GM21576 (cell line): ENCODE results near the gene IRAK2.

Experiments used
- ATAC-seq: cut with Tn5 transposase; IDR thresholded peaks from one replicate; pipeline ENCODE4 v1.9.1; 2021; ENCODE audit warnings: mild to moderate bottlenecking, moderate library complexity; ENCODE audit not compliant: unreplicated experiment

IRAK2 gene

GRCh38 chr3:10187944-10188343, 23.2 kb downstream of the IRAK2 start:
- ATAC-seq: no peak

- no peak for ATAC-seq
These were observed 24.3 kb downstream of the IRAK2 start for GRCh38 chr3:10188804-10189556.

GRCh38 chr3:10189557-10190354, 25.0 kb downstream of the IRAK2 start:
- ATAC-seq: no peak

GRCh38 chr3:10192953-10193691, 28.4 kb downstream of the IRAK2 start:
- ATAC-seq: peak; percentile 42

- ATAC-seq: no peak
These were observed 29.1 kb downstream of the IRAK2 start for GRCh38 chr3:10193692-10194327.

- ATAC-seq: peak; percentile 25
These were observed 29.8 kb downstream of the IRAK2 start for GRCh38 chr3:10194328-10195071.

- no peak for ATAC-seq
These were observed 30.8 kb downstream of the IRAK2 start for GRCh38 chr3:10195366-10196089.

GRCh38 chr3:10196389-10197052, 31.8 kb downstream of the IRAK2 start:
- ATAC-seq: no peak

GRCh38 chr3:10198226-10198625, 33.5 kb downstream of the IRAK2 start:
- ATAC-seq: no peak

- ATAC-seq: peak; percentile 71
These were observed 34.3 kb downstream of the IRAK2 start for GRCh38 chr3:10198761-10199649.

GRCh38 chr3:10204921-10205320, 40.2 kb downstream of the IRAK2 start:
- no peak for ATAC-seq

- no peak for ATAC-seq
These were observed 40.9 kb downstream of the IRAK2 start for GRCh38 chr3:10205451-10206165.

- ATAC-seq: no peak
These were observed 41.4 kb downstream of the IRAK2 start for GRCh38 chr3:10206166-10206511.

- ATAC-seq: no peak
These were observed 48.6 kb downstream of the IRAK2 start for GRCh38 chr3:10213156-10213792.

GRCh38 chr3:10215578-10216368, 51.1 kb downstream of the IRAK2 start:
- ATAC-seq: no peak

GRCh38 chr3:10217359-10217758, 52.6 kb downstream of the IRAK2 start:
- no peak for ATAC-seq
